Nephron (organoid): ENCODE data around the gene SSBP1.

Experiments
- H3K27ac Mint-ChIP-seq, 3 experiments: 2 replicates each; pipeline ENCODE4 v1.8.0; 2020; ENCODE audit warnings: mixed read lengths in 3 of 3, mild to moderate bottlenecking in 2 of 3, moderate library complexity in 1 of 3
- H3K27me3 Mint-ChIP-seq: 2 replicates; pipeline ENCODE4 v1.8.0; 2021; ENCODE audit warnings: low read depth, mild to moderate bottlenecking, moderate library complexity, mixed read lengths
- H3K36me3 Mint-ChIP-seq: 2 replicates; pipeline ENCODE4 v1.8.0; 2020; ENCODE audit warnings: low read depth, mixed read lengths
- H3K4me1 Mint-ChIP-seq: 2 replicates; pipeline ENCODE4 v1.8.0; 2020; ENCODE audit warnings: mixed read lengths
- H3K4me3 Mint-ChIP-seq, 3 experiments: 2 replicates each; pipeline ENCODE4 v1.8.0; 2020; ENCODE audit warnings: mild to moderate bottlenecking in 3 of 3, mixed read lengths in 3 of 3, moderate library complexity in 2 of 3
- H3K9me3 Mint-ChIP-seq: 2 replicates; pipeline ENCODE4 v1.8.0; 2020; ENCODE audit warnings: mixed read lengths
- TF ChIP-seq, protein P1 (sequence below), 3 experiments: fragments of 200-600 bp; sonication (generic); IDR thresholded peaks; one replicate each; pipeline ENCODE4 v1.5.0; 2021; ENCODE audit warnings: antibody characterized with exemption in 3 of 3; ENCODE audit not compliant: unreplicated experiment in 3 of 3

The SSBP1 gene

GRCh38 chr7:141717450-141717849 lies 20.7 kb upstream of the SSBP1 start:
- Mint-ChIP-seq H3K27me3 (no peaks in the 10 kb centered on the region), H3K4me1 (no peaks in the 10 kb centered on the region), H3K36me3 (no peaks in the 10 kb centered on the region), H3K9me3 (no peaks in the 10 kb centered on the region), H3K27ac (no peak overlapping the region), H3K4me3 (no peak overlapping the region)
- TF ChIP-seq, protein P1, sequence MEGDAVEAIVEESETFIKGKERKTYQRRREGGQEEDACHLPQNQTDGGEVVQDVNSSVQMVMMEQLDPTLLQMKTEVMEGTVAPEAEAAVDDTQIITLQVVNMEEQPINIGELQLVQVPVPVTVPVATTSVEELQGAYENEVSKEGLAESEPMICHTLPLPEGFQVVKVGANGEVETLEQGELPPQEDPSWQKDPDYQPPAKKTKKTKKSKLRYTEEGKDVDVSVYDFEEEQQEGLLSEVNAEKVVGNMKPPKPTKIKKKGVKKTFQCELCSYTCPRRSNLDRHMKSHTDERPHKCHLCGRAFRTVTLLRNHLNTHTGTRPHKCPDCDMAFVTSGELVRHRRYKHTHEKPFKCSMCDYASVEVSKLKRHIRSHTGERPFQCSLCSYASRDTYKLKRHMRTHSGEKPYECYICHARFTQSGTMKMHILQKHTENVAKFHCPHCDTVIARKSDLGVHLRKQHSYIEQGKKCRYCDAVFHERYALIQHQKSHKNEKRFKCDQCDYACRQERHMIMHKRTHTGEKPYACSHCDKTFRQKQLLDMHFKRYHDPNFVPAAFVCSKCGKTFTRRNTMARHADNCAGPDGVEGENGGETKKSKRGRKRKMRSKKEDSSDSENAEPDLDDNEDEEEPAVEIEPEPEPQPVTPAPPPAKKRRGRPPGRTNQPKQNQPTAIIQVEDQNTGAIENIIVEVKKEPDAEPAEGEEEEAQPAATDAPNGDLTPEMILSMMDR (IDR thresholded peaks at IDR 0.05; ENCODE audit: unreplicated experiment in 3 of 3) = no peak

DNA sequence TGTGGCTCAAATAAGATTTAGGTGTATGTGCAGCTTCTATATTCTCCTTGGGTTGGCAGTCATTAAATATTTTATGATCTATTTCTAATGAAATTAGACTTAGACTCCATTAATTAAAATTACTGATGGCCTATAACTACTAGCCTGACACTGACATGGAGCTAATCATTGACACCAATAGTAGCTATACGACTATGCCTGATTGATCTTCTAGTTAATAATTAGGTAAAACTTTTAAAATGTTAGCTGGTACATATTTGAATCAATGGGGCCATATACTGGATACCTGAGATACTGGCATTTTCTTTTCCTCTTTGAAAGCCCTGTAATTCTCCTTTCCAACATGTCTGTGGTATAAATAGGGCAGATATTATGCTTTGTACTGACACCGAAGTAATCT lies 15.6 kb upstream of the SSBP1 start:
- TF ChIP-seq, protein P1 (IDR thresholded peaks at IDR 0.05; ENCODE audit: unreplicated experiment in 3 of 3) = no peak
- no peak overlapping the region for H3K27ac Mint-ChIP-seq
- H3K36me3 Mint-ChIP-seq = no peaks in the 10 kb centered on the region
- no peaks in the 10 kb centered on the region for H3K27me3 Mint-ChIP-seq
- H3K9me3 Mint-ChIP-seq = no peaks in the 10 kb centered on the region
- H3K4me3 Mint-ChIP-seq = no peak overlapping the region
- no peaks in the 10 kb centered on the region for H3K4me1 Mint-ChIP-seq

DNA sequence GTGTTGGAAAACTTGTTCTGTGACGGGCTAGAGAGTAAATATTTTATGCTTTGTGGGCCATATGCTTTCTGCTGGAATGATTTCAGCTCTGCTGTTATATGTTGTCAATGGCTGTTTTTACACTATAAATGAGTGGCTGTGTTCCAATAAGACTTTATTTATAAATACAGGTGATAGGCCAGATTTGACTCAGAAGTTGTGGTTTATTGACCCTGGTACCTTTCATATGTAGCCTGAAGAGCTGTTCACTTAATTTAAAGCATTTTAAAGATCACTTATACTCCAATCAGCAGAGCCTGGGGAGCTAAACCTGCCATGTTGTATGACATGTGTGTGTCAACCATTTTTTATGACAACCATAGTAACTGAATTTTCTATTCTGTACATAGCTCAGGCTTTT lies 9.1 kb upstream of the SSBP1 start:
- no peak overlapping the region for H3K4me3 Mint-ChIP-seq
- H3K9me3 Mint-ChIP-seq = no peaks in the 10 kb centered on the region
- no peaks in the 10 kb centered on the region for H3K36me3 Mint-ChIP-seq
- TF ChIP-seq, protein P1 (IDR thresholded peaks at IDR 0.05; ENCODE audit: unreplicated experiment in 3 of 3) = no peak
- H3K4me1 Mint-ChIP-seq = no peaks in the 10 kb centered on the region
- peaks cover 5% of the 10 kb centered on the region for H3K27me3 Mint-ChIP-seq
- H3K27ac Mint-ChIP-seq = no peak overlapping the region

DNA sequence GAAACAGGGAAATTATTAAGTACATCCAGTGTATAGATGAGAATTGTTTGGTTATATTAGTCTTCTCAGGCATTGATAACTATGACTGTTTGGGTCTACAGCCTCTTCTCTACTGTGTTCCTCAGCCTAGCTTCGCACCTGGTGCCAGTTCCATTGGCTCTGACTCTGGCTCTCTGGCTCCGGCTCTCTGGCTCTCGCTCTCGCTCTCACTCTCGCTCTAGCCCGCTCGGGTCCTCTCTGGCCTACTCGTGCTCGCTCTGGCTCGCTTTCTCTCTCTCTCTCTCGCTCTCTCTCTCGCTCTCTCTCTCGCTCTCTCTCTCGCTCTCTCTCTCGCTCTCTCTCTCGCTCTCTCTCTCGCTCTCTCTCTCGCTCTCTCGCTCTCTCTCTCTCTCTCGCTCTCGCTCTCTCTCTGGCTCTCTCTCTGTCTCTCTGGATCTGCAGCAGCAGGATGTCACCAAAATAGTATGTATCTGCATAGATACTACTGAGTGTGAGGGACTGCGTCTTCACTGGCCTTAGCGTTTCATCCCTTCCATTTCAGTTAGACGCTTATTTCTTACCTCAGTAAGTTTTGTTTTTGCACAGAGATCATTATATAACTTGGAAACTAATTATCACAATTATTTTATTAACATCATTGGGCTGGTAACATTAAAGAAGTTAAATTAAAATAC lies 6.5 kb upstream of the SSBP1 start:
- Mint-ChIP-seq H3K27ac (no peak overlapping the region), H3K36me3 (no peaks in the 10 kb centered on the region), H3K4me3 (no peak overlapping the region), H3K27me3 (peaks cover 5% of the 10 kb centered on the region), H3K4me1 (no peaks in the 10 kb centered on the region), H3K9me3 (no peaks in the 10 kb centered on the region)
- TF ChIP-seq, protein P1 (IDR thresholded peaks at IDR 0.05; ENCODE audit: unreplicated experiment in 3 of 3) = no peak

- no peaks in the 10 kb centered on the region for H3K27me3 Mint-ChIP-seq
- H3K4me1 Mint-ChIP-seq = peaks cover 22% of the 10 kb centered on the region
- peak overlapping the region; percentile 98 to 99 (median 98) for H3K4me3 Mint-ChIP-seq
- H3K27ac Mint-ChIP-seq = peak overlapping the region; percentile 88 to 97 (median 97)
- H3K36me3 Mint-ChIP-seq = peaks cover 18% of the 10 kb centered on the region
- TF ChIP-seq, protein P1 (IDR thresholded peaks at IDR 0.05; ENCODE audit: unreplicated experiment in 3 of 3) = no peak
- no peaks in the 10 kb centered on the region for H3K9me3 Mint-ChIP-seq
Observed at GRCh38 chr7:141737118-141737835, 881 bp upstream of the SSBP1 start.
